Spleen (tissue), 11 donors: ENCODE data around the gene DZANK1. TPM values are rescaled to one million over a fixed set of nuclear protein-coding genes. Genes with fewer than 3 reads are reported as not detected.
"Not testable (repeated sequence)": the region's sequence is repeated elsewhere in the genome, so short reads cannot be mapped to it uniquely, and the experiment has no call there.

Experiments used
- DNase-seq: peaks from one replicate; pipeline ENCODE4 v3.0.0-alpha.2; 2020
- H3K27ac ChIP-seq, 8 donors: fragments of 200-600 bp; sonication (generic) in 7 of 8; 1 replicate in 4 of 8; 2 replicates in 4 of 8; pipeline versions ENCODE4 v1.5.0 to v1.8.0; 2016 to 2021; ENCODE audit warnings: inconsistent platforms in 4 of 8, mild to moderate bottlenecking in 4 of 8, moderate library complexity in 1 of 8
- H3K27me3 ChIP-seq, 7 donors: fragments of 200-600 bp; sonication (generic) in 6 of 7; replicated peaks in 1 of 7; 1 replicate in 4 of 7; 2 replicates in 3 of 7; pipeline versions ENCODE4 v1.5.0 to v1.8.0; 2016 to 2021; ENCODE audit warnings: inconsistent platforms in 3 of 7, mild to moderate bottlenecking in 1 of 7
- H3K36me3 ChIP-seq, 6 donors: fragments of 200-600 bp; sonication (generic) in 5 of 6; 1 replicate in 4 of 6; 2 replicates in 2 of 6; pipeline versions ENCODE4 v1.5.0 to v1.8.0; 2016 to 2021; ENCODE audit warnings: inconsistent platforms in 2 of 6
- H3K4me1 ChIP-seq, 6 donors: fragments of 200-600 bp; sonication (generic) in 5 of 6; 1 replicate in 3 of 6; 2 replicates in 3 of 6; pipeline versions ENCODE4 v1.5.0 to v1.8.0; 2016 to 2021; ENCODE audit warnings: inconsistent platforms in 3 of 6
- H3K4me3 ChIP-seq, 8 donors: fragments of 200-600 bp; sonication (generic) in 7 of 8; 1 replicate in 4 of 8; 2 replicates in 4 of 8; pipeline versions ENCODE4 v1.5.0 to v1.8.0; 2016 to 2021; ENCODE audit warnings: inconsistent platforms in 4 of 8, mild to moderate bottlenecking in 4 of 8, moderate library complexity in 2 of 8
- H3K9me3 ChIP-seq, 8 donors: fragments of 200-600 bp; sonication (generic) in 7 of 8; 1 replicate in 4 of 8; 2 replicates in 4 of 8; pipeline versions ENCODE4 v1.5.0 to v1.8.0; 2016 to 2021; ENCODE audit warnings: inconsistent platforms in 4 of 8
- POLR2A ChIP-seq, 3 donors: fragments of 450-650 bp; IDR thresholded peaks; one replicate each; pipeline ENCODE4 v1.5.1; 2017; ENCODE audit warnings: antibody characterized with exemption in 3 of 3, mild to moderate bottlenecking in 1 of 3
- POLR2AphosphoS5 ChIP-seq, 3 donors: sonication (generic); formaldehyde crosslinking; IDR thresholded peaks; one replicate each; pipeline ENCODE4 v1.5.1; 2017; ENCODE audit warnings: antibody characterized with exemption in 3 of 3
- WGBS, 5 donors: extraction: QIAGEN DNeasy Blood & Tissue Kit in 3 of 5; methylation state at CpG; one replicate each; pipeline versions ENCODE4 v1.1.5 to v1.1.7; 2013 to 2018; 5-methylcytosine and 5-hydroxymethylcytosine counted together
- intact Hi-C: fragments of 100-400 bp; cut with DNase I; formaldehyde crosslinking; loops from one replicate; pipeline ENCODE4 v1.15.0; 2023; ENCODE audit warnings: low total_unique reads
- polyA plus RNA-seq, 3 donors: library from polyadenylated mRNA; stranded (reverse); fragments of 200-250 nt; gene quantifications; one replicate each; pipeline ENCODE4 v1.2.1, GENCODE V29; 2013
- total RNA-seq, 7 donors: library from RNA; depleted of rRNA in 3 of 7; stranded (reverse); fragments of >200 nt in 3 of 7; fragmentation: NEBNext Ultra II Directional in 4 of 7; extraction: Animal tissue kit (Norgen Biotek cat#: 25700) in 4 of 7; gene quantifications; one replicate each; pipeline versions ENCODE4 v1.1.0 to v1.2.1, GENCODE V29; 2016 to 2021
- TF ChIP-seq, protein P1 (sequence below), 11 experiments: fragments of 200-600 bp in 7 of 11; fragments of 450-650 bp in 4 of 11; sonication (generic) in 4 of 11; IDR thresholded peaks in 8 of 11; conservative IDR thresholded peaks in 3 of 11; 1 replicate in 7 of 11; 2 replicates in 4 of 11; pipeline versions ENCODE4 v1.4.0 to v1.8.0; 2016 to 2021; ENCODE audit warnings: antibody characterized with exemption in 11 of 11, inconsistent platforms in 4 of 11, mild to moderate bottlenecking in 1 of 11
- donor health status: healthy with polysubstance abuse.
- donor health status: DM: no; HTN: no; CAD: no; lungs with moderate emphysema.
- donor health status: DM: no; HTN: no; CAD: no.
- donor health status: Bipolar disorder and iron deficiency.
- donor health status: healthy.
- donor health status: DM: no; HTN: no; CAD: no.
- donor health status: DM: yes; HTN: yes; CAD: no.

Gene DZANK1
- total and polyA plus RNA-seq, 10 donors, result 1.4 to 4.1 (median 2.2) TPM

DNA sequence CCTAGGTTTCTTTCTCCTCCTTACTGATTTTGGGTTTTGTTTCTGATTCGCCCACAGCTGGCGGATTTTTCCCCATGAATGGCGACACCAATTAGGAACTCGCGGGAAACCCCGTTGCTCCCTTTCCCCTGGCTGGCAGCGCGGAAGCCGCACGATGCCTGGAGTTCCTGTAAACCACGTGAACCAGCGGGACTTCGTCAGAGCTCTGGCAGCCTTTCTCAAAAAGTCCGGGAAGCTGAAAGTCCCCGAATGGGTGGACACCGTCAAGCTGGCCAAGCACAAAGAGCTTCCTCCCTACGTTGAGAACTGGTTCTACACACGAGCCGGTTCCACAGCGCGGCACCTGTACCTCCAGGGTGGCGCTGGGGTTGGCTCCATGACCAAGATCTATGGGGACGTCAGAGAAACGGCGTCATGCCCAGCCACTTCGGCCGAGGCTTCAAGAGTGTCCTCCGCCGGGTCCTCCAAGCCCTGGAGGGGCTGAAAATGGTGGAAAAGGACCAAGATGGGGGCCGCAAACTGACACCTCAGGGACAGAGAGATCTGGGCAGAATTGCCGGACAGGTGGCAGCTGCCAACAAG is 37.7 kb upstream of the DZANK1 start:
- Histone ChIP-seq H3K4me1 (peaks cover 10 to 23% (median 20%) of the 10 kb centered on the region in 6 donors), H3K9me3 (no peaks in the 10 kb centered on the region), H3K27ac (no peak overlapping the region), H3K36me3 (peaks cover 0 to 2% (median 0%) of the 10 kb centered on the region in 6 donors), H3K27me3 (peaks cover 0 to 19% (median 0%) of the 10 kb centered on the region in 7 donors), H3K4me3 (no peak overlapping the region)
- DNase-seq, result peak; percentile 75
- intact Hi-C loops, result loop anchor here (10.0 kb wide), 1 partner anchor 60 kb away; the partner anchor contains the start of gene SMIM26
- 68 to 85% (median 75%) methylated on average over 27 to 31 of the region's 31 CpGs for WGBS, 5 donors
- TF ChIP-seq, protein P1, sequence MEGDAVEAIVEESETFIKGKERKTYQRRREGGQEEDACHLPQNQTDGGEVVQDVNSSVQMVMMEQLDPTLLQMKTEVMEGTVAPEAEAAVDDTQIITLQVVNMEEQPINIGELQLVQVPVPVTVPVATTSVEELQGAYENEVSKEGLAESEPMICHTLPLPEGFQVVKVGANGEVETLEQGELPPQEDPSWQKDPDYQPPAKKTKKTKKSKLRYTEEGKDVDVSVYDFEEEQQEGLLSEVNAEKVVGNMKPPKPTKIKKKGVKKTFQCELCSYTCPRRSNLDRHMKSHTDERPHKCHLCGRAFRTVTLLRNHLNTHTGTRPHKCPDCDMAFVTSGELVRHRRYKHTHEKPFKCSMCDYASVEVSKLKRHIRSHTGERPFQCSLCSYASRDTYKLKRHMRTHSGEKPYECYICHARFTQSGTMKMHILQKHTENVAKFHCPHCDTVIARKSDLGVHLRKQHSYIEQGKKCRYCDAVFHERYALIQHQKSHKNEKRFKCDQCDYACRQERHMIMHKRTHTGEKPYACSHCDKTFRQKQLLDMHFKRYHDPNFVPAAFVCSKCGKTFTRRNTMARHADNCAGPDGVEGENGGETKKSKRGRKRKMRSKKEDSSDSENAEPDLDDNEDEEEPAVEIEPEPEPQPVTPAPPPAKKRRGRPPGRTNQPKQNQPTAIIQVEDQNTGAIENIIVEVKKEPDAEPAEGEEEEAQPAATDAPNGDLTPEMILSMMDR (IDR thresholded peaks at IDR 0.05 in 8 of 11, conservative IDR thresholded peaks at IDR 0.05 in 3 of 11), result no peak
- TF ChIP-seq POLR2A (IDR thresholded peaks at IDR 0.05), result no peak
- TF ChIP-seq POLR2AphosphoS5 (IDR thresholded peaks at IDR 0.05), result no peak

DNA sequence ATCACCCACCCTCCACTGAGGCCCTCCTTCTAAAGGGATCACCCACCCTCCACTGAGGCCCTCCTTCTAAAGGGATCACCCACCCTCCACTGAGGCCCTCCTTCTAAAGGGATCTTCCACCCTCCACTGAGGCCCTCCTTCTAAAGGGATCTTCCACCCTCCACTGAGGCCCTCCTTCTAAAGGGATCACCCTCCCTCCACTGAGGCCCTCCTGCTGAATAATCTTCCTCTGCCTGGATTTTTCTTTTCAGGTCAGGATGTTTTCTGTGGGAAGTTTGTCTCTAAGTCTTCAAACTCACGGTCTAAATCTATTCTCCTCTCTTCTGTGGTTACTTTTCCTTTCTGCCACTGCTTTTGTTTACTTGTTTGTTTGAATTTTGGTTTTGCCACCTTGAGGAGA is 34.8 kb upstream of the DZANK1 start:
- not testable (repeated sequence) for H3K36me3 ChIP-seq, H3K4me3 ChIP-seq, DNase-seq, H3K27ac ChIP-seq, H3K9me3 ChIP-seq
- Histone ChIP-seq H3K4me1 (peaks cover 2 to 14% (median 8%) of the 10 kb centered on the region in 6 donors), H3K27me3 (peaks cover 0 to 19% (median 0%) of the 10 kb centered on the region in 7 donors)
- intact Hi-C loops, result loop anchor here (10.0 kb wide), 1 partner anchor 63 kb away; the partner anchor contains the start of gene SMIM26
- 59 to 81% (median 79%) methylated on average over 1 of the region's 1 CpG for WGBS, 5 donors

DNA sequence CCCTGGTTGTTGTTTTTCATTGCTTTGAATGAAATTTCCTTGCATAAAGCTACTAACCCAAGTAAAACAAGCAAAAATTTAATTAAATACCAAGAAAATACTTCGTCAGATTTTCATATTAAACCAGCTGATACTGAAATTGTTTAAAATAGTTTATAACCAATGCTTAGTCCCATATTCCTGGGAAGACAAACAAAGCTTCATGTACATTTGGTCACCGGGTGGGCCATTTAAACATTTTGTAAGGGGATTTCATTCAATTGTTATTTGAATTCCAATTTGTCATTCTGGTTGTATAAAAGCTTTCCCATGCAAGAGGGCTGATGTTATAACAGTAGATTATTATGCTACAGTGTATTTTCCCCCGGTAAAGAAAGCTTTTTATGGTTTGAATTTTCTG is 30.8 kb upstream of the DZANK1 start:
- Histone ChIP-seq H3K4me1 (peaks cover 7 to 31% (median 18%) of the 10 kb centered on the region in 6 donors), H3K36me3 (peaks cover 0 to 13% (median 11%) of the 10 kb centered on the region in 6 donors), H3K4me3 (peak overlapping the region in 3 of 8 donors; percentile 72 to 84 (median 75)), H3K27ac (peak overlapping the region in 7 of 8 donors; percentile 24 to 80 (median 69)), H3K9me3 (no peaks in the 10 kb centered on the region), H3K27me3 (peaks cover 0 to 2% (median 0%) of the 10 kb centered on the region in 7 donors)
- TF ChIP-seq, protein P1 (IDR thresholded peaks at IDR 0.05 in 8 of 11, conservative IDR thresholded peaks at IDR 0.05 in 3 of 11), result no peak
- TF ChIP-seq POLR2A (IDR thresholded peaks at IDR 0.05), result no peak
- no peak for TF ChIP-seq POLR2AphosphoS5 (IDR thresholded peaks at IDR 0.05)
- intact Hi-C loops, result no loop called here
- WGBS, 5 donors, result 94 to 97% (median 97%) methylated on average over 3 of the region's 3 CpGs
- no peak for DNase-seq

DNA sequence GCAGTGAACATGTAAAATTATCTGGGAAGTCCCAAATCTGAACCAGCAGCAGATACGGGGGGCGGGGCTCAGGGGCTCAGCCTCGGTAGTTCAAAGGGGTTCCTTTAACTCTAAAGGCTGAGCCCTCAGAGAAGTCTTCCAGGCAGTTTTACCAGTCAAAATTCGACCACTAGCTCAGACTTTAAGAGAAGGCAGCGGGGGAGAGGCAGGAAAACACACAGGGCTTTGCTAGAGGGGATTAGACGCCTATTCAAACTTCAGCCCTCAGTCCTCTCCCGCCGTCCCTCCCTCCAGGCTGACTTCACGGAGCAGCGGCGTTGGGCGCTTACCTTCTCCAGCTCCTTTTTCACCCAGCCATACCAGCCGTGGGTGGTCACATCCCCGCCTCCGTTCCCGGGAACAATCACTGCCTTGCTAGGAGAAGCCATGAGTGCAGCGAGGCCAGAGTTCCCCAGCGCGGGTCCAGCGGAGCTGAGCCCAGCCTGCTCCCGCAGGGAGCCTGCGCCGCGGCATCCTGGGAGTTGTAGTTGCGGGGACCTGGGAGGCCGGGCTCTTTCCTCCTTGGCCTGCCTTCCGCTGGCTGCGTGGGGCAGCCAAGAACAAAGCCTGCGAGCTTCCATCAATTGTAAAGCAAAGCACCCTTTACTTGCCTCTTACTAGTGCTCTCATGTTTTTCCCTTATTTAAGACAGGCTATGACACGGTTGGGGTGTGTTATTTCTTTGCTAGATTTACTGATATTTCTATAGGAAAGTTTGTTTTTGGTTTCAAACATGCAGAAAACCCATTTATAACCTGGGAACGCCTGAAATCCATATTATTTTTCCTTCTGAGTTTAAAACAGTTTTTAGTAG is 30.1 kb upstream of the DZANK1 start, which contains the start of gene RBBP9:
Gene RBBP9, minus strand, starts transcription at position 486 of the 853 bp plus-strand sequence. Its CDS starts 58 bp downstream, at position 428.
- Histone ChIP-seq H3K27ac (peak within 1 kb of the TSS; percentile 24 to 80 (median 66)), H3K4me3 (peak within 1 kb of the TSS; percentile 44 to 86 (median 72)), H3K9me3 (no peaks in the 10 kb centered on the region), H3K27me3 (no peaks in the 10 kb centered on the region), H3K4me1 (peaks cover 7 to 31% (median 18%) of the 10 kb centered on the region in 6 donors), H3K36me3 (peaks cover 0 to 19% (median 13%) of the 10 kb centered on the region in 6 donors)
- 0 to 4% (median 3%) methylated on average over 23 to 31 of the region's 31 CpGs for WGBS, 5 donors
- DNase-seq, result peak; percentile 97
- TF ChIP-seq, protein P1 (IDR thresholded peaks at IDR 0.05 in 8 of 11, conservative IDR thresholded peaks at IDR 0.05 in 3 of 11), result no peak
- TF ChIP-seq POLR2A (IDR thresholded peaks at IDR 0.05) (peak in 1 of 3 donors; percentile 22), POLR2AphosphoS5 (IDR thresholded peaks at IDR 0.05) (peak; percentile 83 to 88 (median 85))
- intact Hi-C loops, result no loop called here
